Lower leg skin (tissue), 4 donors: ENCODE results near the gene AGAP3. TPM values are rescaled to one million over a fixed set of nuclear protein-coding genes. Genes with fewer than 3 reads are reported as not detected.

Experiments
- DNase-seq, 2 donors: peaks; one replicate each; pipeline ENCODE4 v3.0.0-alpha.2; 2019; ENCODE audit warnings: low spot score in 2 of 2
- H3K4me3 ChIP-seq: fragments of 200-600 bp; sonication (generic); 2 replicates; pipeline ENCODE4 v1.5.1; 2017; ENCODE audit warnings: mild to moderate bottlenecking, low read depth; ENCODE audit not compliant: poor library complexity, severe bottlenecking
- CTCF ChIP-seq, 3 donors: fragments of 450-650 bp; IDR thresholded peaks; one replicate each; pipeline ENCODE4 v1.5.1; 2016; ENCODE audit warnings: antibody characterized with exemption in 3 of 3, mild to moderate bottlenecking in 3 of 3, moderate library complexity in 2 of 3
- POLR2A ChIP-seq, 2 donors: fragments of 450-650 bp; IDR thresholded peaks; one replicate each; pipeline ENCODE4 v1.6.1; 2016 to 2017; ENCODE audit warnings: antibody characterized with exemption in 2 of 2, mild to moderate bottlenecking in 1 of 2, moderate library complexity in 1 of 2
- WGBS, 2 donors: methylation state at CpG; one replicate each; pipeline ENCODE4 v1.1.5; 2018; 5-methylcytosine and 5-hydroxymethylcytosine counted together
- intact Hi-C: fragments of 100-400 bp; cut with DNase I; formaldehyde crosslinking; loops from one replicate; pipeline ENCODE4 v1.15.0; 2023; ENCODE audit warnings: low total_unique reads
- total RNA-seq, 4 donors: library from RNA; depleted of rRNA; stranded (reverse); fragments of >200 nt; gene quantifications; one replicate each; pipeline ENCODE4 v1.1.0, GENCODE V29; 2016

AGAP3 gene
- total RNA-seq, 4 donors from 2014 or later: 81.2 to 132 (median 102) TPM

- 80 to 82% methylated on average over 17 of the region's 17 CpGs for WGBS, 2 donors
- intact Hi-C loops: no loop called here
- DNase-seq: no peak
- no peak overlapping the region for H3K4me3 ChIP-seq
- TF ChIP-seq CTCF (IDR thresholded peaks at IDR 0.05) (no peak), POLR2A (IDR thresholded peaks at IDR 0.05) (no peak)
Observed at GRCh38 chr7:151095828-151096475, 9.7 kb downstream of the AGAP3 start.

GRCh38 chr7:151099486-151100211, 13.4 kb downstream of the AGAP3 start:
- WGBS, 2 donors: 70 to 78% methylated on average over 17 to 20 of the region's 20 CpGs
- DNase-seq: no peak
- intact Hi-C loops: no loop called here
- TF ChIP-seq CTCF (IDR thresholded peaks at IDR 0.05): no peak
- TF ChIP-seq POLR2A (IDR thresholded peaks at IDR 0.05): no peak
- H3K4me3 ChIP-seq: no peak overlapping the region

GRCh38 chr7:151100921-151101320, 14.6 kb downstream of the AGAP3 start:
- TF ChIP-seq CTCF (IDR thresholded peaks at IDR 0.05) (no peak), POLR2A (IDR thresholded peaks at IDR 0.05) (no peak)
- no peak overlapping the region for H3K4me3 ChIP-seq
- WGBS, 2 donors: 90 to 93% methylated on average over 7 to 10 of the region's 10 CpGs
- no peak for DNase-seq
- intact Hi-C loops: no loop called here

- no peak overlapping the region for H3K4me3 ChIP-seq
- no peak for TF ChIP-seq CTCF (IDR thresholded peaks at IDR 0.05)
- TF ChIP-seq POLR2A (IDR thresholded peaks at IDR 0.05): no peak
- no peak for DNase-seq
- intact Hi-C loops: no loop called here
- WGBS, 2 donors: 79 to 81% methylated on average over 24 of the region's 24 CpGs
Observed at GRCh38 chr7:151101621-151102396, 15.5 kb downstream of the AGAP3 start.

- 85 to 87% methylated on average over 3 of the region's 3 CpGs for WGBS, 2 donors
Observed at GRCh38 chr7:151102991-151103390, 16.7 kb downstream of the AGAP3 start.

More at GRCh38 chr7:151102991-151103390, 16.7 kb downstream of the AGAP3 start:
- intact Hi-C loops: no loop called here
- TF ChIP-seq CTCF (IDR thresholded peaks at IDR 0.05) (no peak), POLR2A (IDR thresholded peaks at IDR 0.05) (no peak)
- H3K4me3 ChIP-seq: no peak overlapping the region
- DNase-seq: no peak
